BJ (cell line): ENCODE data around the gene CLTCL1. TPM values are rescaled to one million over a fixed set of nuclear protein-coding genes. Genes with fewer than 3 reads are reported as not detected.

ENCODE experiments used
- CTCF ChIA-PET: fragments of 350-600 bp; formaldehyde crosslinking; extraction: SDS; loops from one replicate; lab custom pipeline; 2021; ENCODE audit warnings: antibody characterized with exemption, inconsistent platforms; lab: Yijun Ruan, JAX
- POLR2A ChIA-PET: fragments of 300-600 bp; sonication (Branson Sonifier 250); formaldehyde crosslinking; extraction: SDS; loops from one replicate; lab custom pipeline; 2021; ENCODE audit warnings: antibody characterized with exemption; lab: Charles Lee
- DNase-seq: peaks from one replicate; pipeline ENCODE4 v3.0.0-alpha.2; 2011; ENCODE audit warnings: low read depth
- H3K27me3 ChIP-seq: 2 replicates; pipeline ENCODE4 v1.6.0; 2011; ENCODE audit warnings: low read length; ENCODE audit not compliant: control insufficient read depth, insufficient read depth
- H3K36me3 ChIP-seq: 2 replicates; pipeline ENCODE4 v1.5.1; 2011; ENCODE audit warnings: low read length; ENCODE audit not compliant: control insufficient read depth, insufficient read depth
- H3K4me3 ChIP-seq: 2 replicates; pipeline ENCODE4 v1.5.1; 2011; ENCODE audit warnings: low read depth, mild to moderate bottlenecking, control low read depth, low read length
- CTCF ChIP-seq: IDR thresholded peaks from 2 replicates; pipeline ENCODE4 v1.5.1; 2011; ENCODE audit warnings: low read depth, mild to moderate bottlenecking, control low read depth, inconsistent platforms, low read length, moderate library complexity; ENCODE audit not compliant: insufficient read depth
- polyA plus RNA-seq: library from polyadenylated mRNA; depleted of rRNA; stranded (reverse); fragments of >200 nt; gene quantifications from 2 replicates; pipeline ENCODE4 v1.2.3, GENCODE V29; 2011

CLTCL1 gene
- polyA plus RNA-seq, 1 experiment: 14.0 TPM

DNA sequence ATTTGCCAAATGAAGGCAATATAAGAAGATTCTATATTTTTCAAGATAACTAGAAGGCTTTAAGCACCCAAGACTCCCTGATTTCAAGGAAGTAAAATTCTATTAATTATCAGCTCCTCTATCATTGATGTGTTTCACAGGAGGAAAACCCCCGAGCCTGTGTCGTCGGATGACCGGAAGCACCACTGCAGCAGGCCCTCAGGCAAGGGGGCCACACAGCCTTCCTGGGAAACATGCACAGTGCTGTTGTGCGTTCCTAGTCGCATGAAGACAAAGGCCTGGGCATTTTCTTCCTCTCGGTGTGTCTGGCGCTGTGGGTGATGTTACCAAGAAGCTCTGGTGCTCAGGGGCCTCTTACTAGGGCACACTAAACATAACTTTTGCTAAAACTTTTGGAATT is 16.4 kb downstream of the CLTCL1 start:
- POLR2A ChIA-PET: interaction anchor here (0.7 kb wide), 1 partner anchor 607 kb away, joined by 3 read pairs; no protein-coding TSS in a partner anchor
- Histone ChIP-seq H3K36me3 (no peaks in the 10 kb centered on the region), H3K27me3 (no peaks in the 10 kb centered on the region), H3K4me3 (no peak overlapping the region)
- CTCF ChIA-PET: interaction anchor here (0.7 to 0.9 kb wide), 2 partner anchors 10 to 12 kb away, joined by 3 to 4 read pairs; no protein-coding TSS in a partner anchor
- TF ChIP-seq CTCF: no peak
- DNase-seq: no peak

DNA sequence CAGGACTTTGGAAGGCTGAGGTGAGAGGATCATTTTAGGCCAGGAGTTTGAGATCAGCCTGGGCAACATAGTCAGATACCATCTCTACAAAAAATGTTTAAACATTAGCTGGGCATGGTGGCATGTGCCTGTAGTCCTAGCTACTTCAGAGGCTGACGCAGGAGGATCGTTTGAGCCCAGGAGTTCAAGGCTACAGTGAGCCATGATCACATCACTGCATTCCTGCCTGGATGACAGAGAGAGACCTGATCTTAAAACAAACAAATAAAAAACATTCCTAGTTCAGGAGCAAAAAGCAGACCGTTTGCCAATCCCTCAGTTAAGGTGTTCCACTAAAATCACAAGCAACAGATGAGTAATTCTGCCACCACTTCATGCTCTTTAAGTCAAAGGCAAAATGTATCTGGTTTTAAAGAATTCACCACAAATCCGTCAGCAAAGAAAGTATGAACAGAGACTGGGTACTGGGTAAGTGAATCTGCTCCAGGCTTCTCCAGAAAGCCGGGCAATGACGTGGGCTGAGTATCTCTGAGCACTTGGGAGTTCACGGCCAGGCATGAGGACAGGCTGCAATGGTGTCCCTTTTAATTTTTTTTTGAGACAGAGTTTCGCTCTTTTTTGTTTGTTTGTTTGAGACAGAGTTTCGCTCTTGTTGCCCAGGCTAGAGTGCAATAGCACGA is 19.5 kb downstream of the CLTCL1 start:
- H3K27me3 ChIP-seq: no peaks in the 10 kb centered on the region
- H3K36me3 ChIP-seq: no peaks in the 10 kb centered on the region
- ChIA-PET POLR2A (no interaction called here), CTCF (no interaction called here)
- no peak overlapping the region for H3K4me3 ChIP-seq
- no peak for TF ChIP-seq CTCF
- no peak for DNase-seq

- TF ChIP-seq CTCF: no peak
- no peak overlapping the region for H3K4me3 ChIP-seq
- no peaks in the 10 kb centered on the region for H3K36me3 ChIP-seq
- no peak for DNase-seq
- CTCF ChIA-PET: interaction anchor here (0.6 kb wide), 1 partner anchor 62 kb away, joined by 3 read pairs; no protein-coding TSS in a partner anchor
- H3K27me3 ChIP-seq: no peaks in the 10 kb centered on the region
- POLR2A ChIA-PET: no interaction called here
Observed at GRCh38 chr22:19271273-19271855, 20.2 kb downstream of the CLTCL1 start.

DNA sequence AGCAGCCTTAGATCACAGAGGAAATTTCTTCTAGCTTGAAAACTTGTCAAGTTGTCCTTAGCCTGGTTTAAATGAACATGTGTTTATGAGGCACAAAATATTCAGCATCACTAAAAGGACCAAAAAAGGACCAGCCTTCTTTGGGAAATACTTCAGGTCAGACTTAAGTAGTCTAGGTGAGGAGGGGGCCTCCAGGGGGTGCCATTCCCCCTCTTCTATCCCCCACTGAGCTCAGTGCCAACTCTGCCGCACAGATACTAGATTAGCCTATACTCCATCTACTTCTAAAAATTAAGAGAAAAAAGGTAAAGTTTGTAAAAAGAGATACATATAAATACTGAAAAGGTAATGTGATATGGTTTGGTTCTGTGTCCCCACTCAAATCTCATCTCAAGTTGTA is 20.6 kb downstream of the CLTCL1 start:
- TF ChIP-seq CTCF: no peak
- H3K27me3 ChIP-seq: no peaks in the 10 kb centered on the region
- no peak for DNase-seq
- CTCF ChIA-PET: interaction anchor here (0.6 kb wide), 1 partner anchor 62 kb away, joined by 3 read pairs; no protein-coding TSS in a partner anchor
- H3K4me3 ChIP-seq: no peak overlapping the region
- POLR2A ChIA-PET: no interaction called here
- H3K36me3 ChIP-seq: no peaks in the 10 kb centered on the region

- Histone ChIP-seq H3K4me3 (no peak overlapping the region), H3K27me3 (no peaks in the 10 kb centered on the region), H3K36me3 (no peaks in the 10 kb centered on the region)
- TF ChIP-seq CTCF: no peak
- ChIA-PET POLR2A (no interaction called here), CTCF (no interaction called here)
- no peak for DNase-seq
Observed at GRCh38 chr22:19266547-19267086, 24.9 kb downstream of the CLTCL1 start.
